Measurements from ENCODE around the gene MAGI2.

Gene MAGI2

DNA sequence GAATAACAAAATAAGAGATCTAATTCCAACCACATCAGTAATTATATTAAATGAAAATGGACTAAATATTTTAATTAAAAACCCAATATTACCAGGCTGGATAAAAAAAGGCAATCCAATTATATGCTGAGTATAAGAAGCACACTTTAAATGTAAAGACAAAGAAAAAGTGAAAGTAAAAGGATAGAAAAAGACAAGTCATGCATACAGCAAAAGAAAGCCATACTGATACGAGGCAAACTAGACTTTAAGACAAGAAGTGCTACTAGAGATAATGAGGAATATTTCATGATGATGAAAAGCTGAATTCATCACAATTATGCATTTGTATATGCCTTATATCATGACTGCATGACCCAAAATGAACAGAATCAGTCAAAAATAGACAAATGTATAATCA lies 1026.3 kb downstream of the MAGI2 start:
- Histone ChIP-seq H3K9me2 (replicated peaks; ENCODE audit: low read depth, low read length) (no peaks in the 10 kb centered on the region), H3K4me1 (ENCODE audit: insufficient read depth, low read length, poor library complexity, severe bottlenecking) (no peaks in the 10 kb centered on the region), H4K20me1 (ENCODE audit: insufficient read depth, low read length, poor library complexity, severe bottlenecking) (no peaks in the 10 kb centered on the region), H3F3A (ENCODE audit: low read depth) (no peaks in the 10 kb centered on the region), H2AFZ (ENCODE audit: low read length) (peak overlapping the region; percentile 45; the same call in 1 of the 2 replicates), H3K9ac (ENCODE audit: low read depth, low read length, poor library complexity, severe bottlenecking) (no peak overlapping the region), H3K36me3 (ENCODE audit: insufficient read depth, low read length) (no peaks in the 10 kb centered on the region), H3K4me2 (ENCODE audit: low read depth, low read length, poor library complexity, severe bottlenecking) (peak overlapping the region; percentile 20), H3K4me3 (ENCODE audit: low read length, poor library complexity, severe bottlenecking) (no peak overlapping the region), H3K9me3 (ENCODE audit: insufficient read depth, low read depth, low read length) (no peaks in the 10 kb centered on the region), H3K27me3 (ENCODE audit: insufficient read depth, low read length, poor library complexity, severe bottlenecking) (no peaks in the 10 kb centered on the region), H3K79me2 (ENCODE audit: insufficient read depth, low read length) (no peaks in the 10 kb centered on the region)
- TF ChIP-seq CTCF (conservative IDR thresholded peaks at IDR 0.05; ENCODE audit: low read length) (no peak), EZH2phosphoT487 (IDR thresholded peaks at IDR 0.05; ENCODE audit: borderline replicate concordance) (no peak)

DNA sequence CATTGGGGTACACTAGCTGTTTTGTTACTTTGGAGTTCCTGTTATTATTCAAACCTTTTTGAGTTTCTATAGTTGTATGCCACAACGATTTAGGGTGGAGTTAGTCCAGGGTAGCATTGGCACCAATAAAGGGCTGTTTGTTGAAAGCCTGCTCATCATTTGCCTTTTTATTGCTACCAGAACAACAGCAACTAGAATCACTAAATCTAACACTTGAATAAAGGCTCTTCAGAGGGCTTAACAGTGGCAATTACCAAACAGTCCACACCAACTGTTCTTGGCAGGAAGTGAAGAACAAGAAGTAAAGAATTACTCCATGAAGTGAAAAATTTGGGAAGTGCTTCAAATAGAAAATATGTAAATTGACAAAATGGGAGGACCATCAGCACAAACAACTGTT lies 1033.5 kb downstream of the MAGI2 start:
- TF ChIP-seq EZH2phosphoT487 (IDR thresholded peaks at IDR 0.05; ENCODE audit: borderline replicate concordance) = no peak
- no peak for TF ChIP-seq CTCF (conservative IDR thresholded peaks at IDR 0.05; ENCODE audit: low read length)
- Histone ChIP-seq H3K4me3 (ENCODE audit: low read length, poor library complexity, severe bottlenecking) (no peak overlapping the region), H3K4me1 (ENCODE audit: insufficient read depth, low read length, poor library complexity, severe bottlenecking) (no peaks in the 10 kb centered on the region), H3K4me2 (ENCODE audit: low read depth, low read length, poor library complexity, severe bottlenecking) (no peak overlapping the region), H3K9me3 (ENCODE audit: insufficient read depth, low read depth, low read length) (no peaks in the 10 kb centered on the region), H3K27me3 (ENCODE audit: insufficient read depth, low read length, poor library complexity, severe bottlenecking) (no peaks in the 10 kb centered on the region), H3K79me2 (ENCODE audit: insufficient read depth, low read length) (no peaks in the 10 kb centered on the region), H4K20me1 (ENCODE audit: insufficient read depth, low read length, poor library complexity, severe bottlenecking) (no peaks in the 10 kb centered on the region), H2AFZ (ENCODE audit: low read length) (no peak overlapping the region), H3K9me2 (replicated peaks; ENCODE audit: low read depth, low read length) (no peaks in the 10 kb centered on the region), H3F3A (ENCODE audit: low read depth) (no peaks in the 10 kb centered on the region), H3K9ac (ENCODE audit: low read depth, low read length, poor library complexity, severe bottlenecking) (no peak overlapping the region), H3K36me3 (ENCODE audit: insufficient read depth, low read length) (no peaks in the 10 kb centered on the region)

DNA sequence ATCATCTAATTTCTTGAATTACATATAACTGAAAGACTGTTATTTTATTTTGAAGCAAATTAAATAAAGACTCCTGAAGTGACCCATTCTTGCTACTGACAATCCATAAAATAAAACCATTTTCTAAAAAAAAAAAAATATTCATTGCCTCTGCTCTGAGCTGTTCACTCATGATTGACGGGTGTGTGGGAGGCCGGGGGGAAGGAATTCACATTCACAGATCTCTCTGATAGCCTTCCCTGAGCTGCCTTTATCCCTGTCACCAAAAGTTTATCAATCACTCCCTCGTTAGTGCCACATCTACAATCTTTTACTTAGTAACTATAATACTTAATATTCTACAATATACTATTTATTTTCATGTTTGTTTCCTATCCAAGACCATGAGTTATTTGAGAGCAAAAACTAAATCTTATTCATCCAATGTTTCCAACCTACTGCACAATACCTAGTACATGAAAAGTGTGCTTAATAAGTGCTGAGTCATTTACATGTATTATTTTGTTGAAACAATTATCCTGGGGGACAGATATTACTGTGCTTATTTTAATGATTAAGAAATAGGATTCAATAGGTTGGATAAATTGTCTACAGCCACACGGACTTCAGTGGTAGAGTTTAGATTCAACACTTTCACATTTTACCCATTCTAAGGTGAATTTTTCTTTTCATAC lies 1036.2 kb downstream of the MAGI2 start:
- Histone ChIP-seq H3K79me2 (ENCODE audit: insufficient read depth, low read length) (no peaks in the 10 kb centered on the region), H2AFZ (ENCODE audit: low read length) (no peak overlapping the region), H3K4me2 (ENCODE audit: low read depth, low read length, poor library complexity, severe bottlenecking) (no peak overlapping the region), H3K36me3 (ENCODE audit: insufficient read depth, low read length) (no peaks in the 10 kb centered on the region), H3K27me3 (ENCODE audit: insufficient read depth, low read length, poor library complexity, severe bottlenecking) (no peaks in the 10 kb centered on the region), H4K20me1 (ENCODE audit: insufficient read depth, low read length, poor library complexity, severe bottlenecking) (no peaks in the 10 kb centered on the region), H3K9me3 (ENCODE audit: insufficient read depth, low read depth, low read length) (no peaks in the 10 kb centered on the region), H3K9ac (ENCODE audit: low read depth, low read length, poor library complexity, severe bottlenecking) (no peak overlapping the region), H3K9me2 (replicated peaks; ENCODE audit: low read depth, low read length) (no peaks in the 10 kb centered on the region), H3K4me1 (ENCODE audit: insufficient read depth, low read length, poor library complexity, severe bottlenecking) (no peaks in the 10 kb centered on the region), H3K4me3 (ENCODE audit: low read length, poor library complexity, severe bottlenecking) (no peak overlapping the region), H3F3A (ENCODE audit: low read depth) (no peaks in the 10 kb centered on the region)
- TF ChIP-seq EZH2phosphoT487 (IDR thresholded peaks at IDR 0.05; ENCODE audit: borderline replicate concordance) (no peak), CTCF (conservative IDR thresholded peaks at IDR 0.05; ENCODE audit: low read length) (no peak)

All from Loucy (cell line).